HG03097 (cell line): ENCODE measurements around the gene AGL.
"Not testable (repeated sequence)": the region's sequence is repeated elsewhere in the genome, so short reads cannot be mapped to it uniquely, and the experiment has no call there.

Experiments used
- ATAC-seq: cut with Tn5 transposase; IDR thresholded peaks from one replicate; pipeline ENCODE4 v1.9.1; 2021; ENCODE audit not compliant: unreplicated experiment, low FRiP score

Gene AGL

DNA sequence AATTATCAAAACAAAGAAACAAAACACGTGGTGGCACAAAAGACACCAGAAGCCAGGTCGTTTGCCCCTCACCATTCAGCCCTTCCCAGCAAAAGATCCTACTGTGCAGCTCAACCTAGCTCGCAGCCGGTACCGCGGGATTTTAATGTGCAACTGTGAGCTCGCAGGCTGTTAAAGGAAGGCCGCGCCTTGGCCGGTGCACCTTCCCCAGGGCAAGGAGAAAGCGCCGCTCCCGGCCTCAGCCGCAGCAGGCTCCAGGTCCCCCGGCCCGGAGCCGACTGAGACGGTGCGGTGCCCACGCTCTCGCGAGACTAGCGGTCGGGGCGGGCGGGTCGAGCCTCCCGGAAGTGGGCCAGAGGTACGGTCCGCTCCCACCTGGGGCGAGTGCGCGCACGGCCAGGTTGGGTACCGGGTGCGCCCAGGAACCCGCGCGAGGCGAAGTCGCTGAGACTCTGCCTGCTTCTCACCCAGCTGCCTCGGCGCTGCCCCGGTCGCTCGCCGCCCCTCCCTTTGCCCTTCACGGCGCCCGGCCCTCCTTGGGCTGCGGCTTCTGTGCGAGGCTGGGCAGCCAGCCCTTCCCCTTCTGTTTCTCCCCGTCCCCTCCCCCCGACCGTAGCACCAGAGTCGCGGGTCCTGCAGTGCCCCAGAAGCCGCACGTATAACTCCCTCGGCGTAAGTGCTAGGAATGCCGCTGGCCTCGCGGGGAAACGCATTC lies at the start of gene AGL:
TSS of gene AGL (plus strand) at position 618 of the 715 bp plus-strand sequence. CDS start 682 bp downstream, outside the sequence.
- ATAC-seq = peak; percentile 99

DNA sequence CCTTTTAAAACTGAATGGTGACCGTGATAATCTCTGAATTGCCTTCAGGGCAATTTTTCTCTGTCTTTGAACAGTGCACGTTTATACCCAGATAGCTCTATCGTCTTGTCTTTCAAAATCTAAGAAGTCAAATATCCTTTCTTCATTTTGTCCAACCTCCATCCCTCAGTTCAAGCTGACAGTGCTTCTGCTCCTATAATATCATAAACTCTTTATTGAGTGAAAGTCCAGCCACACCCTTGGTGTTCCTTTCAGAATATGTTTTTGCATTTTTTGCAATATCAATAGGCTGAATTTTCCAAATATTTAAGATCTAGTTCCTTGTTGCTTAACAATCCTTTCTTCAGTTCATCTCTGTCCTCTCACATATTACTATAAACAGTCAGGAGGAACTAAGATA lies 48.6 kb upstream of the AGL start:
- ATAC-seq = no peak

DNA sequence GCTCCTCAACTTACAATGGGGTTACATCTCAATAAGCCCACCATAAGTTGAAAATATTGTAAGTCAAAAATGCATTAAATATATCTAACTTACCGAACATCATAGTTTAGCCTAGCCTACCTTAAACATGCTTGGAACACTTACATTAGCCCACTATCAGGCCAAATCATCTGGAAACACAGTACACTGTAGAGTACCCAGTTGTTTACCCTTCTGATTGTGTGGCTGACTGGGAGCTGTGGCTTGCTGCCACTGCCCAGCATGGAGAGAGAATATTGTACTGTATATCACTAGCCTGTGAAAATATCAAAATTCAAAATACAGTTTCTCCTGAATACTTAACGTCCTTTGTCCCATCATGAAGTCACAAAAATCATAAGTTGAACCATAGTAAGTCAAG lies 43.3 kb upstream of the AGL start:
- ATAC-seq = no peak

DNA sequence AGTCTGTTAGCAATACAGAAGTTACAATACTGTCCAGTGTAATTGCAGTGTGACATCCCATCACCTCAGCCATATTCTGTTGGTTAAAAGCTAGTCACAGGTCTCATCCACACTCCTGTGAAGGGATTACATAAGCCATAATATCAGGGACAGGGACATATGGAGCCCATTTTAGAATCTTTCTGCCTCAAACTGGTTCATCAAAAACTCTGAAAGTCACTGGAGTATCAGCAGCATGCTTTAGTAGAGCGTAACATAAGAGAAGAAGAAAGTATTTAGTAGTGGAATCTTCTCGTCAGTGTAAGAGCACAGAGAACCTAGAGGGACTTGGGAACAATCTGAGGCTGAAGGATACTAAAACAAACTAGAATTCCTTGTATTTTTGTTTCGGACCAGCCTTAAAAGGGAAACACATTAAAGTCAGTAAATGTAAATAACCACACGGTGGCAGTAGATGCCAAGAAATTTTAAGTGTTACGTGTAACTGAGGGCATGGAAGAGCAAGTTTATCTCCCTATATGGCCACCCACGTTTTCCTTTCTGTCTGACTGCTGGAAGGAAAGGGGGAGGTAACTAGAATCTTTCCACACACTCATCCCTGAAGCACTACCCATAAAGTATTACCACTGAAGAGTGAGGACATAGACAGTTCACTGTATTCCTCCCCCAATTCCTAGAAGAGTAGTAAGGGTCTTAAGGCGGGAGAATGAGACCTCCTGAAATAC lies 41.6 kb upstream of the AGL start:
- ATAC-seq = peak; percentile 70

DNA sequence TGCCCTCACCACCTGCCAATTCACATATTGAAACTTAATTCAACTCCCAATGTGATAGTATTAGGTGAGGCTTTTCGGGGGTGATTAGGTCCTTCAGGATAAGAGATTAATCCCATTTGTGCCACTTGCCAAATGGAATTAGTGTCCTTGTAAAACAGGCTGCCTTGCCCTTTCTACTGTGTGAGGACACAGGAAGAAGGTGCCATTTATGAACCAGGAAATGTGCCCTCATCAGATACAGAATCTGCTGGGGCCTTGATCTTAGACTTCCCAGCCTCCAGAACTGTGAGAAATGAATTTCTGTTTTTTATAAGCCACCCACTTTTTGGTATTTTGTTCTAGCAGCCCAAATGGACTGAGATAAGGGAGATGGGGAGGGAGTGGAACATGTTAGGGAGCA lies 39.1 kb upstream of the AGL start:
- ATAC-seq = no peak

DNA sequence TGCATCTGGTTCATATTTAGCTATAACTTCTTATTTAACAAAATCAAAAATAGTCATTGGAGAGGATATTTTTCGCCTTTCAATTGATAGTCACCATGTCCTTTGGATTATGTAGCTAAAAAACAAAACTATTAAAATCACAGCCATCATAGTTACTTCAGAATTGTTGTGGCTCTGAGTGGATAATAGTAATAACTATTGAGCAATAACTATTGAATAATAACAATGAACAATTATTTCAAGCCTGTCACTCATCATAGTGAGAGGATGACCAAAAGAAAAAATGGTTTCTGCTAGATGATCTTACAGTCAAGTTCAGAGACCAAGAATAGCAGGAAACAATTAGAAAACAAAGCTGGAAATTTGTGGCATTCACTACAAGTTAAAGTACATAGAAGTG lies 38.4 kb upstream of the AGL start:
- no peak for ATAC-seq

DNA sequence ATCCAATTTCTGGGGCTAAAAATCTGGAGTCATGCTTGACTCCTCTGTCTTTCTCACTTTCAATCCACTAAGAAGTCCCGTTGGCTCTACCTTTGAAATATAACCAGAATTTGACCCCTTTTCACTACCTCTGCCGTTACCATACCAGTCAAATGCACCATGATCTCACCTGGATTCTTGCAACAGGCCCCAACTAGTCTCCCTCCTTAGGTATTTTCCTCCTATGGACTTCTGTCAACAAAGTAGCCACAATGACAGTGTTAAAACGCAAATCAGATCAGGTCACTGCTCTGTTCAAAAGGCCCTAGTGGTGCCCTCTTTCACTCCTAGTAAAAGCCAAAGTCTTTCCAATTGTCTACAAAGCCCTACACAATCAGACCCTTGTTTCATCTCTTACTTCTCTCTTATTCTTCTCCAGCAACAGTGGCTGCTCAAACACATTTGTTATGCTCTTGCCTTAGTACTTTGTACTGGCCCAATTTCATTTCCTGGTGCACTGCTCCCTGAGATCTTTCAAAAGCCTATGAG lies 35.7 kb upstream of the AGL start:
- no peak for ATAC-seq

DNA sequence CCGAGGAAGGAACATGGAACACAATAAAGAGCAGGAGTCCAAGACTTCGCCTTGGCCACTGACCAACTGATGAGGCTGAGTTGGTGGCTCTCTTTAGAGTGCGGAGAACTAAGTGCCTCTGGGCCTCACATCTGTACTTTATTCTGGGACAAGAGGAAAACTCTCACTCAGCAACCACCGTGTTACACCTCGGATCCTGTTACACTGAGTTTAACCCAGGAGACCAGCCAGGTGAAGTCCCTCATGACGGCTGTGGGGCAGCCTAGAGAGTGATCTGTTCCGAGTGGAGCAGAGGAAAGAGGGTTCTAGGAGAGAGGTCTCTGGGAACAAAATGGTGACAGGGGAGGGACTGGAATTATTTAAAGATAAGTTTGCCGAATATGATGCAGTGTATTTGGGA lies 33.5 kb upstream of the AGL start:
- ATAC-seq = no peak

DNA sequence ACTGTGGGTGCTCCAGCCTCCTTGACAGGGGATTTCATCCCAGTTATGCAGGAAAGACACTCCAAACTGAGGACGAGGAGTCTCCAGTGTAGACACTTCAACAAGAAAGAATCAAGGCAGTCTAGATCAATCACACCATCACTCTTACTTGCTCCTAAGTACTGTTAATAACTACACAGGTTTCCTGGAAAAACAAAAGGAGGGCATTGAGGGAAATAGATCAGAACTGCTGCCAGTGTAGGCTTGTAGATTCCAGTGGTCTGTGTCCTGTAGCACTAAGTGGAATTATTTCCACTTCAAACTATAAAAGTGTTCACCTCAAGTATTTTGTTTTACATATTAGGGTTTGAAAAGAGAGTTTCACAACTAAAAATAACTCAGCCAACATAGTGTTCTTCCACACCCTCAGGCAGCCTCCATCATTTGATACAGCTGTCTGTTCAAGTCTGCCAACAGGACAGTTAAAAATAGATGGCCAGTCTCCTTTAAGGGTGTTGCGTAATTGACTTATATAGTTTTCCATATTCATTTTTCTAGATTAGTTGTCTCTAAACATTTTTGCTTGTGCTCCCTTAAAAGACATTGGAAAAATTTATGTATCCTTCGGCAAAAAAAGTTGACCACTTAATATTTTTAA lies 32.0 kb upstream of the AGL start:
- no peak for ATAC-seq

DNA sequence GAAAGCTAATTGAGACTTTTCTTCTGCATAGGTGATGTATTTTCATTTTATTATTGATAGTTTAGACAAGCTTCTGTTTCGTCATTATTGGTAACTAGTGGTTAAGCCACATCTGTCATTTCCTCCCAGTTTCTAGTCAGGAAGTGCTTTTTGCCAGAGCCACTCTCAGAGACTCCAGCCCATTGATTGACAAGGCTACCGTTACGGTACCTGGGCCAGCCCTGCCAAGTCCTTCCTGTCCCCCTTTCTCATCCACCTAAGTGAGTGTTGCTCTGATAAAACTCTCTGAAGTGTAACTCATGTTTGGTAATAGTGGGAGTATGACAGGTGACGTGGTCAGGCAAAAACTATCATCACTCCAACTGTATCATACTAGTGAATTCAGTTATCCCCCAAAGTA lies 29.6 kb upstream of the AGL start:
- ATAC-seq = peak; percentile 91

DNA sequence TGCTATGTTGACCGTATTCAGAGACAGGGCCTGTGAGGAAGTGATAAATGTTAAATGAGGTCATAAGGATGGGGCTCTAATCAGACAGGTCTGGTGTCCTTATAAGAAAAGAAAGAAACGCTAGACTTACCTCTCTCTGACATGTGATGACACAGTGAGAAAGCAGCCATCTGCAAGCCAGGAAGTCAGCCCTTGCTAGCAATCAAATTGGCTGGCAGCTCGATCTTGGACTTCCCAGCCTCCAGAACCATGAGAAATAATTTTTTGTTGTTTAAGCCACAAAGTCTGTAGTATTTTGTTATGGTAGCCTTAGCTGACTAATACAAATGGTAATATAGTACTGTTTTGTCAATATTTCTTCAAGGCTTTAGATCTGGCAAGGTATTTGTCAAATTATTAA lies 25.1 kb upstream of the AGL start:
- no peak for ATAC-seq

DNA sequence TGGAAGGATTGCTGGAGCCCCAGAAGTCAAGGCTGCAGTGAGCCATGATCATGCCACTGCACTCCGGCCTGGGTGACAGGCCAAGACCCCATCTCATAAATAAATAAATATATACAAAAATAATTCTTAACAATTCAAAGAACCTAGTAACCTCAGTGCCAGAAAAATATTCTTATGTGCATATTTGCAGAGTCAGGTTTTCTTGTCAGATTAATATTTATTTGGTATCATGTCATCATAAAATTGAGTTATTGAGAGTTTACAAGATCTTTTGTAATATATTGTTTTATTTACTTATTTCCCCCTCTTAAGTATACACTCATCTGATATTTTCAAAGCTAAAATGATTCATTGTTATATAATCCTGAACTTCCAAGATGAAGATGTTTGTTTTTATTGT lies 24.5 kb upstream of the AGL start:
- ATAC-seq = no peak

DNA sequence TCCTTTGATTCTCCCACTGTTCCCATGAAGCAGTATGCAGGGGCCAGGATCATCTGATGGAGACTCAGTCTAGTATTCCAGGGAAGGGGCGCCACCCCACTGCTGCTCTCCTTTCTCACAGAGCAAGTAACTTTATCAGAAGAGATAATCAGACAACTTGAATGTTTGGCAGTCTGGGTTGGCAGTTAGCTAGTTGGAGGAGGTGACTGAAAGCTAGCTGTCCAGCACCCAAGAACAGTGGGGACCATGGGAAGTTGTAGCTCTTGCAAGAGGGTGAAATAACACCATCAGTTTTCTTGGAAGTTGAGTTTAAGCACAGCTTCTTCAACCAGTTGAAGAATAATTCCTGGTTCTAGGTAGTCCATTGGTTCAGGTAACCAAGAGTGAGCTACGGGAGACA lies 22.2 kb upstream of the AGL start:
- ATAC-seq = no peak

DNA sequence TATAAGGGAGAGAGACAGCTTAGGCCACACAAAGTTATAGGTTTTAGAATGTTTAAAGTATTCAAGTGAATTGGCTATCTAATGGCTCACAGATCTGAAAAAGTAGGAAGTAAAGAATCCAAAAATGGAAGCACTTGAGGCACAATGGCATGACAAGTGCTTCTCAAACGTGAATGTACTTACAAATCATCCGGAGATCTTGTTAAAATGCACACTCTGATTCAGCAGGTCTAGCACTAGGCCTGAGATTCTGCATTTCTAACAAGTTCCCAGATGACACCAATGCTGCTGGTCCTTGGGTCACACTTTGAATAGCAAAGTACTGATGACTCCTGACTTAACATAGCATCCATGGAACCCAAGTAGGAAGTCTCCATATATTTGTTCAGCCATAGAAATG lies 20.9 kb upstream of the AGL start:
- no peak for ATAC-seq

DNA sequence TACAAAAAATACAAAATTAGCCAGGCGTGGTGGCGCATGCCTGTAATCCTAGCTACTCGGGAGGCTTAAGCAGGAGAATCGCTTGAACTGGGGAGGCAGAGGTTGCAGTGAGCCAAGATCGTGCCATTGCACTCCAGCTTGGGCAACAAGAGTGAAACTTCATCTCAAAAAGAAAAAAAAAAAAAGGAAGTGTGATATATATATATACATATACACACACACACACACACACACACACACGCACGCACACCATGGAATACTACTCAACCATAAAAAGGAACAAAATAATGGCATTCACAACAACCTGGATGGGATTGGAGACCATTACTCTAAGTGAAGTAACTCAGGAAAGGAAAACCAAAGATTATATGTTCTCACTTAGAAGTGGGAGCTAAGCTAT lies 16.2 kb upstream of the AGL start:
- ATAC-seq = not testable (repeated sequence)

DNA sequence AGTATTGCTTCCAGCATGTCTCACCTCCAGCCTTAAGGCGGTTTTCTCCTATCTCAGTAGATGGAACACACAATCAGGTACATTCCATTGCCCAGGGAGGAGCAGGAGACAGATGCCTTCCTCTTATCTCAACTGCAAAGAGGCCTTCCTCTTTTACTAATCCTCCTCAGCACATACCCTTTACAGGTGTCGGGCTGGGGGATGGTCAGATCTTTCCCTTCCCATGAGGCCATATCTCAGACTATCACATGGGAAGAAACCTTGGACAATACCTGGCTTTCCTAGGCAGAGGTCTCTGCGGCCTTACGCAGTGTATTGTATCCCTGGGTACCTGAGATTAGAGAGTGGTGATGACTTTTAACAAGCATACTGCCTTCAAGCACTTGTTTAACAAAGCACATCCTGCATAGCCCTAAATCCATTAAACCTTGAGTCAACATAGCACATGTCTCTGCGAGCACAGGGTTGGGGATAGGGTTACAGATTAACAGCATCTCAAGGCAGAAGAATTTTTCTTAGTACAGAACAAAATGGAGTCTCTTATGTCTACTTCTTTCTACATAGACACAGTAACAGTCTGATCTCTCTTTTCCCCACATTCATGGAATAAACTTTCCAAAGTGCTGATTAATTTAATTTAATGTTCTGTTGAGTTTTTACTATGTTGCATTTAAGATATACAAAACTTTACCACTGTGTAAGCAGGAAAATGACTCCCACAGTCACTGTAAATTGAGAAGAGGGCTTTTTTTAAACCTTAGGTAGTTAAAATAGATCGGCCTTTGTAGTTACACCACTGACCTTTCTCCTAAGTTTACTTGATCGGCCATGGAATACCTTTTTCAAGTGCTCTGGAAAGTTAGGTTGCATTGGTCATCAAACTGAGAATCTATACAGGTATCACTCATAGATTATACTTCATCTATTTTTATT lies 13.7 kb upstream of the AGL start:
- not testable (repeated sequence) for ATAC-seq

DNA sequence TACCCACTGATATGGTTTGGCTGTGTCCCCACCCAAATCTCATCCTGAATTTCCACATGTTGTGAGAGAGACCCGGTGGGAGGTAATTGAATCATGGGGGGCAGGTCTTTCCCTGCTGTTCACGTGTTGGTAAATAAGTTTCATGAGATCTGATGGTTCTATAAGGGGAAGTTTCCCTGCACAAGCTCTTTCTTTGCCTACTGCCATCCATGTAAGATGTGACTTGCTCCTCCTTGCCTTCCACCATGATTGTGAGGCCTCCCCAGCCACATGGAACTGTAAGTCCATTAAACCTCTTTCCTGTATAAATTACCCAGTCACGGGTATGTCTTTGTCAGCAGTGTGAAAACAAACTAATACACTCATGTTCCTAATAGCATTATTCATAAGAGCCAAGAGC lies 9.8 kb upstream of the AGL start:
- not testable (repeated sequence) for ATAC-seq

DNA sequence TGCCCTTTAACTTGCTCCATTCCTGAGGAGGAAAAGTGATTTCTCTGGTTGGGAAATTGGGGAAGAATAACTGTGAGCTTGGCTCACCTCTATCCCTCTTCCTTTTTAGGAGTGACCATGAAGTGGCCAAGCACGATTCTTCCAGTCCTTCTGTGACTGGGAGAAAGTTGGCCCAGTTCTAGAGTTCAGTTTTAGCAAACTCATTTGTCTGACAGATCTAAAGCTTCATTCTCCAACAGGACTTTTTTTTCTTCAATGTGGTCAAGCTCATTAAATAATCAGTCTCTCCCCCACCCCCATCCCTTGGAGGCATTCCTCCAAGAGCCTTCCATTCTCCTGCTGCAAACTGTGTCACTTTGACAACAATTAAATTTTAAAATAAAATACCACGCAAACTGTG lies 6.4 kb upstream of the AGL start:
- ATAC-seq = no peak

DNA sequence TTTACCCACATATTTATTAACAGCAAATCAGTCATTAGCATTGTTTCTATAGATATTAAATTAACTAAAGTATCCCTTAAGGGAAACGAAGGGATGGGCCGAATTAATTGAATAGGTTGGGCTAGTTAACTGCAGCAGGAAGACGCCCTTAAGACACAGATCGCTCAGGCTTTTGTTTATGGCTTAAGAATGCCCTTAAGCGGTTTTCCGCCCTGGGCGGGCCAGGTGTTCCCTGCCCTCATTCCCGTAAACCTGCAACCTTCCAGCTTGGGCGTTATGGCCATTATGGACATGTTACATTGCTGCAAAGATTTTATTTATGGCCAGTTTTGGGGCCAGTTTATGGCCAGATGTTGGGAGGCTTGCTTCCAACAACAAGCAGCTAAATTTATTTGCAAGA lies 5.0 kb upstream of the AGL start:
- ATAC-seq = not testable (repeated sequence)

DNA sequence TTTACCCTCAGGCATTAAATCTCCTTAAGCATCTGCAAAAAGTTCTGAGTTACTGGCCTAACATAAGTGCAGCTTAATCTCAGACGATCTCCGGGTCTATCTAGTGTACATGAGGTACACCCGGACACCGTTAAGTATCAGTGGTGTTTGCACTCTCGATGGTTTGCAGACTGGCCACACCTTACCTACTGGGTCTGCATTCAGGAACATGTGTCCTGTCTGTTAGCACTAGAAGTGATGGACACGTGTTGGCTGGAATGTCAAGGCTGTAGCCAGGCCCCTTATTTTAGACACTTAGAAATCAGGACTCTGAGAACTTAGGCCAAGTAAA lies 783 bp upstream of the AGL start:
- no peak for ATAC-seq
